IPS-11a (cell line): ENCODE results near the gene SLC38A11.
"Not testable (repeated sequence)": the region's sequence is repeated elsewhere in the genome, so short reads cannot be mapped to it uniquely, and the experiment has no call there.

Experiments used
- H3K4me3 ChIP-seq: one replicate; pipeline ENCODE4 v1.5.1; 2013; ENCODE audit warnings: low read depth, low read length, control low read depth

The SLC38A11 gene, protein sequence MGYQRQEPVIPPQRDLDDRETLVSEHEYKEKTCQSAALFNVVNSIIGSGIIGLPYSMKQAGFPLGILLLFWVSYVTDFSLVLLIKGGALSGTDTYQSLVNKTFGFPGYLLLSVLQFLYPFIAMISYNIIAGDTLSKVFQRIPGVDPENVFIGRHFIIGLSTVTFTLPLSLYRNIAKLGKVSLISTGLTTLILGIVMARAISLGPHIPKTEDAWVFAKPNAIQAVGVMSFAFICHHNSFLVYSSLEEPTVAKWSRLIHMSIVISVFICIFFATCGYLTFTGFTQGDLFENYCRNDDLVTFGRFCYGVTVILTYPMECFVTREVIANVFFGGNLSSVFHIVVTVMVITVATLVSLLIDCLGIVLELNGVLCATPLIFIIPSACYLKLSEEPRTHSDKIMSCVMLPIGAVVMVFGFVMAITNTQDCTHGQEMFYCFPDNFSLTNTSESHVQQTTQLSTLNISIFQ

DNA sequence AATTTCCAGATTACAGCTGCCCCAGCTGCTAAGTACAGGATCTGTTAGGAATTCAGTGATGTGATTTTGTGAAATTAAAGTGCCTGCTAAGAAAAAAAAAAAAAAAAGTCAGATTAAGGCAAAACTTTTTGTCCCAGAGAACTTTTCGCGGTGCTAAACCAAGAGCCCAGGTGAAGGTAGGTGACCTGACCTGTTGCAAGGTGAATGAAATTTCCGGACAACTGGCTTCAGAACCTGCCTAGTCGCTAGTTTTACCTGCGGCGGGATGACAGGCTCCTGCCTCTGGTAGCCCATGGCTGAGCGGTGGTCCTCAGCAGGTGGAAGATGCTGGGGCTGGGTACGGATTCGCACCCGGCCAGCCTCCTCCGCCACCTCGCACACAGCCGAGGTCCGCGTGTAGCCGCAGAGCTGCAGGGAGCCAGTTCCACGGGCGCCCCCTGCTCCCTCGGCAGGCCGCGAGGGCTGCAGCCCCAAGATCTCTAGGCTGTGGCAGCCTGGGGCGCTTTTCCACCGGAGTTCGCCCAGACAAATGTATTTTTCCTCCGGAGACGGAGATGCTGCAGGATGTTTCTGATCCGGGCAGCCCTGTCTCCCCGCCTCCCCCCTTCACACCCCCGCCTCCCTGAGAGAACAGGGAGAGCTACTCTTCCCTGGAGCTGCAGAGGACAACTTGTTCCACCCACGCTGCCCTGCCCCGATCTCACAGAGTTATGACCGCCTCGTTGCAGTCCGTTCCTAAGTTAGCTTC, at the start of gene SLC38A11:
Gene SLC38A11 (minus strand): TSS at position 572 of the 748 bp plus-strand sequence. CDS start 278 bp downstream, at position 294.
- no peak within 1 kb of the TSS for H3K4me3 ChIP-seq

DNA sequence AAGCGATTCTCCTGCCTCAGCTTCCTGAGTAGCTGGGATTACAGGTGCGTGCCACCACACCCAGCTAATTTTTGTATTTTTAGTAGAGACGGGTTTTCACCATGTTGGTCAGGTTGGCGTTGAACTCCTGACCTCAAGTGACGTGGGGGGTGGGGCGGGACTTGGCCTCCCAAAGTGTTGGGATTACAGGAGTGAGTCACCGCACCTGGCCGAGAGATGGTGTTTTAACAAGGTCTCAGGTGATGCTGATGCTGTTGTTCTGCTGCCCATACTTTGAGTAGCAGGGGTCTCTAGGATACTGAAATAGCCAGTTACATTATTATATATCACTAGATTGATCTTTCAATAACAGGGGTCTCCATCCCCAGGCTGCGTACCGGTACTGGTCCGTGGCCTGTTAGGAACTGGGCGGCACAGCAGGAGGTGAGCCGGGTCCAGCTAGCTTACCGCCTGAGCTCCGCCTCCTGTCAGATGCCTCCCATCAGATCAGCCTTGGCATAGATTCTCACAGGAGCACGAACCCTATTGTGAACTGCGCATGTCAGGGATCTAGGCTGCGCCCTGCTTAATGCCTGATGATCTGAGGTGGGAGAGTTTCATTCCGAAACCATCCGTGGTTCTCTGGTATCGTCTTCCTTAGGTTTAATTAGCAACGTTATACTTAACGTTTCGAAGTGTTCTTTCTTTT, 48.3 kb upstream of the SLC38A11 start:
- H3K4me3 ChIP-seq, result no peak overlapping the region

DNA sequence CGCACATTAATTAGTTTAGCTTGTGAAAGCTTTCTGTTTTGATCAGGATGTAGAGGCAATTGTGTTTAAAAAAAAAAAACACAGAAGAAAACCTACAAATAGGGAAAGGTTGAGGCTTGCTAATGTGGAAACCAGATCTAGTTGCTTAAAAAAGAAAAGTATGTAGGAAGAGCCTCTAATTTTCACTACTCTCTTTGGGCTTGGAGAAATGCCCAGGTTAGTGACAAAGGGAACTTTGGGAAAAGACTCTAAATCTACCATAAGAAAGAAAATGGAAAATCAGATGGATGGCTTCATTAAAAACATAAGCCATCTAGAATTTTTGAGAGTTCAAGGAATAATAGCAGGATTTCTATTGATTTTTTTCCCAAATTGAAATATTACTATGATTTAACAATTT, 47.3 kb upstream of the SLC38A11 start:
- H3K4me3 ChIP-seq, result no peak overlapping the region

DNA sequence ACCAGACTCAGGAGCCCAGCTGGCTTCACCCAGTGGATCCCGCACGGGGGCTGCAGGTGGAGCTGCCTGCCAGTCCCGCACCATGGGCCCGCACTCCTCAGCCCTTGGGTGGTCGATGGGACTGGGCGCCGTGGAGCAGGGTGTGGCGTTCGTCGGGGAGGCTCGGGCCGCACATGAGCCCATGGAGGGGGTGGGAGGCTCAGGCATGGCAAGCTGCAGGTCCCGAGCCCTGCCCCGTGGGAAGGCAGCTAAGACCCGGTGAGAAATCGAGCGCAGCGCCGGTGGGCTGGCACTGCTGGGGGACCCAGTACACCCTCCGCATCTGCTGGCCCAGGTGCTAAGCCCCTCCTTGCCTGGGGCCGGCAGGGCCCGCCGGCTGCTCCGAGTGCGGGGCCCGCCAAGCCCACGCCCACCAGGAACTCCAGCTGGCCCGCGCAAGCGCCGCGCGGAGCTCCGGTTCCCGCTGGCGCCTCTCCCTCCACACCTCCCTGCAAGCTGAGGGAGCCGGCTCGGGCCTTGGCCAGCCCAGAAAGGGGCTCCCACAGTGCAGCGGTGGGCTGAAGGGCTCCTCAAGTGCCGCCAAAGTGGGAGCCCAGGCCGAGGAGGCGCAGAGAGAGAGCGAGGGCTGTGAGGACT, 39.5 kb upstream of the SLC38A11 start:
- H3K4me3 ChIP-seq, result not testable (repeated sequence)

DNA sequence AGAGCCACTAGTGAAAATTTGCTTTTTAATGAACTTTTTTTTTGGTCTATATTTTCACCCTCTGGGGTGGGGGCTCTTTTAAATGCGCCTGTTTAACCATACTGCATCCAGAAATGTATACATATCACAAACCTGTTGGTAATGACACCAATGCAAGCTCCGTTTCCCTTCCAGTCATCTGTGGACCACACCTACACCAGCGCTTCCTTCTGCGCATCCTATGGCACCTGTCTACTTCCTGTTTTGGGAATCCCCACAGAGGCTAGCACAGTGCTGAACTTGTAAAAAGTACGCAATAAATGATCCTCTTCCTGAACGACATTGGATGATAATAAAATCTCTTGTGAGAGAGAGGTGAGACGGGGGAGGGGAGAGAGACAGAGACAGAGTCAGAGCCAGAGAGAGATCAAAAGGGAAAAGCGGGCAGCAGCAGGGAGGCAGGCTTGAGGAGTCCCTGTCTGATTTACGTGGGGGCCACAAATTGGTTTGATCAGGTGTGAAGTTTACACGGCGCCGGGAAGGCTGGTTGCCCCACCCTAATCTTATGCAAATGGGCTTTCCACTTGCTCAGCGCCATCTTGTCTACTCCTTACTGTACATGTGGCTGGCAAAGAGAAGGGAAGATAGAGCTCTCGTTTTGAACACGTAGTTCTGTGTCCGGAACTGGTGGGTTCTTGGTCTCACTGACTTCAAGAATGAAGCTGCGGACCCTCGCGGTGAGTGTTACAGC, 38.1 kb upstream of the SLC38A11 start:
- H3K4me3 ChIP-seq, result no peak overlapping the region

DNA sequence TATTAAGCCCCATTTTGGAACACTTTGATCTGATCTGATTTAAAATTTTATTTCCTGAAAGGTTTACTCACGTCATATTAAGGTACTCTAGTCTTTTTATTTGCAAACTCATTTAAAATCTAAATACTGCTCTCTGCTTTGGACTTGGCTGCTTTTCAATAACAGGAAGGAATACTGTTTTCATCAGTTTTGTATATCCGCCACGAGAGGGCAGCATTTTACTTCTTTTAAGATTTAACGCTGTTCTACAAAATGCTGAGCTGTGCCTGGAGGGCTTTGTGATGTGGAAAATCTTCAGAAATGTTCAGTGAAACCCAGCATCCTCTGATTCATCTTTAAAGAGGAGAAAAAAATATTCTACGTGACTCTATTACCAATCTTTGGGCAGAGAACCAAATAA, 37.5 kb upstream of the SLC38A11 start:
- H3K4me3 ChIP-seq, result no peak overlapping the region

DNA sequence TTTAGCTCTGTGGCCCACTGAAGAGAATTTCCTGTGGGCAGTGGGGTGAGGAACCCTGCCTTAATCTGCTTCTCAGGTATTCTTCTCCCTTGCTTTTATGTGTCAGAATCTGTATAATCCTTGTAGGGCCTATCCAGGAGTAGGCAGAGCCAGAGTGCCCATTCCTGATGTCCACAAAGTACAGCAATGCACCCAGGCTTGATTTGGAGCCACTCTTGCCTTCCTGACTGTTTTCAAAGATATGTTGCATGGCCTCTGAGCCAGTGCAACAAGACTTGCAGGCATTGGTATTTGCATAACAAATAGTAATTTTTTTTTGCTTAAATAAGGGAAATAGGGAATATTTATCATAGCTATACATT, 36.7 kb upstream of the SLC38A11 start:
- not testable (repeated sequence) for H3K4me3 ChIP-seq

DNA sequence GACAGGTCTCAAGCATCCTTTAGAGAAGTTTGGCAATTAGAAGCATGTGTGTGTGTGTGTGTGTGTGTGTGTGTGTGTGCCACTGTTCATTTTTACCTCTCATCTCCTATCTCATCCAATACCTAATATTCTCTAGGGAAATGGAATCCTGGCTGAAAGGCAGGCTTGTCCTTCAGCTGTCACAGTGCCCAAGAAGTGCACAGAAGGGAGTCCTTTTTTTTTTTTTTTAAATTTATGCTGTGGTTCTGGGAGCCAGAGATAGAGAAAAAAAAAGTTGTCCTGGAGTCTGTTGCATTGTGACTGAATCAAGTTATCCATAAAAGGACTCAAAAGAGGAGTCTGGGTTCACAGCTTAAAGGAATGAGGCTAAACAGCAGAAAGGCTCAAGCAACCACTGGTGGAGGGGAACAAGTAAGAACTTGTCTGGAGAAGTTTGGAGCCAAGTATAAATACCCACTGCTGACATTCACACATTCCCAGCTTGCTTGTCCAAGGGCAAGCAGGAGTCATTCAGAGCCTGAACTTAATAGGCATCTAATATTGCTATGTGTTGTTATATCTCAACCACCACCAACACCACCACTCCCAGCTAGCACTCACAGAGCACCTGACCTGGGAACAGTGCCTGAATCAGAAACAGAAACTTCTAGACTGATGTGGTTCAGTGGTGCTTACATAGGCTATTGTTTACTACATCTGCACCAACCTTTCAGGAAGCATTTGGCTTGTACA, 36.2 kb upstream of the SLC38A11 start:
- H3K4me3 ChIP-seq, result not testable (repeated sequence)

DNA sequence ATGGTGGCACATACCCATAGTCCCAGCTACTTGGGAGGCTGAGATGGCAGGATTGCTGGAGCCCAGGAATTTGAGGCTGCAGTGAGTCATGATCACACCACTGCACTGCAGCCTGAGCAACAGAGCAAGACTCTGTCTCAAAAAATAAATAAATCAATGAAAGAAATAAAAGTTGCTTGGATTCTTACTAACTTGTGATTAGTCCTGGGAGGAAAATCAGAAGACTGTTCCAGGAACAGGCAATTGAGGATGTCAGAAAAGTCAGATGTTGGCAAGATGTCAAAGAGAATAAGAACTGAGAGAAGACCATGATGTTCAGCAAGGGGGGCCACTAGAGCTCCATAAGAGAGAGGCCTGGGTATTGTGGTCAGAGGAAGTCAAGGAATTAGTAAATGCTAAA, 35.6 kb upstream of the SLC38A11 start:
- not testable (repeated sequence) for H3K4me3 ChIP-seq

DNA sequence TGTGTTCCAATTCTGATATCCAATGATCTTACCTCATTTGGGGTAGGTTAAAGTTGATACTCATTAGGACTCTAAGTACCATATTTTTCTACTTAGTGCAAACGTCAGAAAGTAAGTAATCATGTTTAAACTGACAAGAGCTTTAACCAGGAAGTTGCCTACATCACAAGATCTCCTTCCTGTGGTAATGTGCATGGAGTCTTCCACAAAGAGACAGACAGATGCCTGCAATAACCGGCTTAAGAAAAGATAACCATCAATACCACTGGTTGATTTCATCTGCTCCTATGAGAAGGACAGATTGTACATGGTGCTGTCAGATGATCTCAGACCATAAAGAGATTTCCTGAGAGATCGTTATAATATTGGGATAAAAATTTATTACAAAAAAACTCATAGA, 33.5 kb upstream of the SLC38A11 start:
- H3K4me3 ChIP-seq, result not testable (repeated sequence)

DNA sequence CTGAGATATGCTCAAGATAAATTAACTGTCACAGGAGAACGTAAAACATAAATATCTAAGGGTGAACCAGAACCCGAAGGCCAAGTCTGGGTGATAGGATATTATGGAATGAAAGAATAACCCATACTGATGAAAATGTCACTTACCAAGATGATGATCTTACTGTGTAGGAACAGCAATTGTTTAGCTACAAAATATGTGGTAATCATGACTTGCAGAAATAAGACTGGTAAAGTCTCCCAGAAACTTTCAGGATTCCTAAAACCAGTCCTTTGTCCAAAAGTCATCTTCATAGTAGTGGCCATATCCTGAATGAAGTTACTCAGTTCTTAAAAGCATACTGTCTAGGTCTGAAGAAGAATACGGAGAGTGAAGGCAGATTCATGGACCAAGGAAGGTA, 30.7 kb upstream of the SLC38A11 start:
- not testable (repeated sequence) for H3K4me3 ChIP-seq

DNA sequence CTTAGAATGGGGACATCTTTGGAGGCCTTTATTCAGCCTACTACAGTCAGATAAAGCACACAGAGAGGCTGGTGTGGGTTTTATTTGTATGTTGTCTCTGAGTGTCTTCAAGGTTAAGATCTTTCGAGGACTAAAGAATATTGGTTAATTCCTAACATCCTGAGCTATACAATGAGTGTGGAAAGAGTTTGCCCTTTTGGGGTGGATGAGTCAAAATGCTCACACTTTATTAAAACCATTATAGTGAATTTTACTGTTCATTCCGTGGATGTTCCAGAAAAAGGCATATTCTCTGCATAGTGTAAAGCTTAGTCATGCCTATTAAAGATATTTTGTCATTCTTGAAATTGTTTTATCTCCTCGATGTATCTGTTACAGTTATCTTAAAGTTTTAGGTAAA, 29.1 kb upstream of the SLC38A11 start:
- H3K4me3 ChIP-seq, result no peak overlapping the region

DNA sequence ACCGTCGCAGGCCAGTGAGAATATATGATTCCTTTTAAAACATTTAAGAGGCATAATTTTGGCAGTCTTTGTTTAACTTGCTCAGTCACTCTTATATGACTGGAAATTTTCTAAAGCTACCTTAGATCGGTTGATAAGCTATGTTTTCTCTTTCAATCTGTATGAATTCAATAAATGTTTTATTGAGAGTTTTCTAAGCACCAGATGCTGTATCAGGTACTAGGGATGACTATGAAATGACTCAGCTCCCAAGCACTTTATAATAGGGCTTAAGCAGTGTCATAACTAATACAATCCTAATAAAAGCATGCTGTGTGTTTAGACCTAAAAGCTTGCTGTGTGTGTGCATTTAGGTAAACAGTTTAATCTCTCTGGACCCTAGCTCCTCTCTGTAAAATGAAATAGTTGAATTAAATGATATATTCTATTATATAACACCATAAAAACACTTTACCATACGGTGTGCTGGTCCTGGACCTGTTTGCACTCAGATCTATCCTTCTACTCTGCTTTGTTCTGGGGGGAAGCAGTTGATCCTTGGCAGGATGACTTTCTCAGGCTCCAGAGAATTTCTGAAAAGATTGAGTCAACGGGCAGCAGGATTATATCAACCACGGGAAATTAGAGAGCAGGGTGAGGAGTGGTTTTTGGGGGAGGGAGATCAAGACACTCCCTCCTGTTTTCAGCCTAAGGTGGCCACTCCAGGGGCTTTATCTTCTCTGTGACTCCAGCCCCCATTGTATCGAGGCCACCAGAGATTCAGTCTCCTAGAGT, 26.1 kb upstream of the SLC38A11 start:
- no peak overlapping the region for H3K4me3 ChIP-seq

DNA sequence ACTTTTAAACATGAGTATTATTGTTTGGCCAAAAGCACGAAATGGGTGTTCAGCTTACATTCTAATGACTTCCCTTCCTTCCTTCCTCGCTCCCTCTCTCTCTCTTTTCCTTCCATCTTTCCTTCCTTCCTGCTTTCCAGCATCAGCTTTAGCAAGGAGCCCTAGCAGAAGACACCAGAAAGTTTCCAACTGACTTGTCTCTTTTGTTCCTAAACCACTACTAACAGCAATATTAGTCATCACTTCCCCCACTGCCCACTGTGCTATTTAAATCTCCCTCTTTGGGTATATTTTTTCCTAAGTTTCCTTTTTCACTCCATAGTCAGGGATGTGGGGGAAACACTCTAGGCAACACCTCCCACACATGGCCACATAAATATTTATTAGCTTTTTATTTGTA, 25.4 kb upstream of the SLC38A11 start:
- not testable (repeated sequence) for H3K4me3 ChIP-seq

DNA sequence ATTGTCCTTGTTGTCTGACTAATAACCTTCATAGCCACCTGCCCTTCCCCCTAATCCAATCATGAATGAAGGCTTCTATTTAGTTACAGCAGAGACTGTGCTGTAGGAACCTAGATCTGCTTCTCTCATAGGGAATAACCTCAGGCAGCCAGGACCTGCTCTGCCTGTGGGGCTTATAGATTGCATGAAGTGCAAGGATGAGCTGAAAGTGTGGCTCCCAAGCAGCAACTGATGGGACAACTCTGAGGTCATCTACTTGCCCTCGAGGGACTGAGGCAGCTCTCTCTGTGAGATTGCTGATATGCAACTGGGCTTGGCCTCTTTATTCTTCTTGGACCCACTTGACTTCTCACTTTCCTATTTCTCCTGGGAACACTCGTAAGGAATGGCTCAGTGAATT, 23.8 kb upstream of the SLC38A11 start:
- no peak overlapping the region for H3K4me3 ChIP-seq

DNA sequence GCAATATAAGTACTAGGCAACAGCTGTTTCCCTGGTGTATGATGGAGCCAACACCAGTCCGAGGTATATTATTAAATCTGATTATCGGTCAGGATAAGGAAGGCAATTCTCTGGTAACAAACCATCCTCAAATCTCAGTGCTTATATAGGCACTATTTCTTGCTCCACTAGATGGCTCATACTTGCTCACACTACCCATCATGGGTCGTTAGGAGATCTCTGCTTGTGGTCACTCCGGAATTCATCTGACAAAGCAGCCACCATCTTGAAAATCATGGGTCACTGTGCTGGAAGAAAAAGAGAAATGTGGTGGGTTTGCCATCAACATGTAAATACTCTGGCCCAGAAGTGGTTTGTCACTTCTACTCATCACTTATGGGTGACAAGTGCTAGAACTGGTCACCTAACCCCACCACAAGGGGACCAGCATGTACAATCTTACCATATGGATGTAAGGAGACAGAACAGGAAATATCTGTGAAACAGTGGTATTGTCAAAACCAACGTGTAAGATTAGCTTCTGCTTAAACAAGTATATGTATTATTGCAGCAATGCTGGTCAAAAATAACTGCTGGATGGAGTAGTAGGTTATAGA, 21.6 kb upstream of the SLC38A11 start:
- H3K4me3 ChIP-seq, result not testable (repeated sequence)

DNA sequence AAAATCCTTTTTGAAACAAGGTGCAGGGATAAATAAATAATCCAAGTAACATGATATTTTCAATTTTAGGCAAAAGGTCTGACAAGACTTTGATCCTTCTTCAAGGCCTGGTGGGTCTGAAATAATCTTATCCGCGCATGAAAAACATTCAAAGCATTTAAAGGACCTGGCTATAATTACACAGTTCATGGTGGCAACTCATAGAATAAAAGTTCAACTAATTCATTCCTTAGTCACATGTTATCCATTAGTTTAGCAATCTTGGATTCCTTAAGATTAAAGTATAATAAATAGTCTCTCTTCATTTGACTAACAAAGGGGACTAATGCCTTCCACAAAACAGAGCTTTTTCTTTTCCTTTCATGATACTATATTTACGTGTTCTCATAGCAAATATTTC, 21.0 kb upstream of the SLC38A11 start:
- no peak overlapping the region for H3K4me3 ChIP-seq

DNA sequence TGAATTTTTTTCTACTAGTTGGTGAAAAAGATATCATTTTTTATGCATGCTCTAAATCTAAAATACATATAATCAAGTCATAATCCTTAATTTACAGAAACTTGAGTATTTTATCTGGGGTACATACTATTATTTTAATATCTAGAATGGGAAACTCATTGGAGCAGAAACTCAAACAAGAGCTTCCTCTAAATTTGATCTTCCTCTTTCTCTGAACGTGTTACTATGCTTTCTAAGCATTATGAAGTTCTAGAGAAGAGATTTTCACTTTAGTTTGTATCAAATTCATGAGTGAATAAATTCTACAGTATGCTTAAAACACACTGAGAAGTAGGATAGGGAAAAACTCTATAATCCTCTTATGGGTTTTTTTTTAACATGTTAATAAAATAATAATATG, 20.6 kb upstream of the SLC38A11 start:
- H3K4me3 ChIP-seq, result no peak overlapping the region

DNA sequence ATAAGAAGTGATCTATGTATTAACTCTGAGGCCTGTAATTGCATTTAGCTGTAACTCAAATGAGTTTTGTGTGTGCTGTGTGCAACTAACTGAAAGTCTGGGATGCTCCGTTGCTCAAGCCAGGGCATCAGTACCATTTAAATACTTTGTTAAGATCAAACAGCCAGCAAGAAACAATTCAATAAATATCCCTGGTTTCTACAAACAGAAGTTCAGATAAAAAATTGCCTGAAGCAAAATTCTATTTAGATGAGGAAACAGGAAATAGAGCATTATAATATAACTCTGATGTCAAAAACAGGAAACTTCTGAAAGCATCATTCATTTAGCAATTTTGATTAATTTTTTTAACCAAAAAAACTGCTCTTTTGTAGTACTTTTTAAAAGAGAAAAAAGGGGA, 18.9 kb upstream of the SLC38A11 start:
- H3K4me3 ChIP-seq, result no peak overlapping the region
